Mucosa of stomach (tissue), 1 donor: ENCODE data around the gene CYB5A.
A peak's percentile ranks its signal among the peaks of the same experiment; 100 is the strongest.
"Not testable (repeated sequence)": the region's sequence is repeated elsewhere in the genome, so short reads cannot be mapped to it uniquely, and the experiment has no call there.

Source experiments
- H3K27me3 ChIP-seq: one replicate; pipeline ENCODE4 v1.7.0; 2013; ENCODE audit warnings: mild to moderate bottlenecking, low read length; ENCODE audit not compliant: control insufficient read depth, insufficient read depth
- H3K36me3 ChIP-seq: one replicate; pipeline ENCODE4 v1.7.0; 2013; ENCODE audit warnings: low read length; ENCODE audit not compliant: control insufficient read depth, insufficient read depth
- H3K4me1 ChIP-seq: one replicate; pipeline ENCODE4 v1.7.0; 2013; ENCODE audit warnings: mild to moderate bottlenecking, low read length; ENCODE audit not compliant: control insufficient read depth, insufficient read depth
- H3K4me3 ChIP-seq: one replicate; pipeline ENCODE4 v1.7.0; 2013; ENCODE audit warnings: low read length
- H3K9ac ChIP-seq: one replicate; pipeline ENCODE4 v1.7.0; 2013; ENCODE audit warnings: mild to moderate bottlenecking, low read length, moderate library complexity
- H3K9me3 ChIP-seq: one replicate; pipeline ENCODE4 v1.7.0; 2013; ENCODE audit warnings: mild to moderate bottlenecking, low read length, moderate library complexity; ENCODE audit not compliant: control insufficient read depth
- donor health status: Pancreatic carcinoma.

The CYB5A gene

GRCh38 chr18:74291771-74292540 lies at the start of gene CYB5A:
Gene CYB5A (minus strand): TSS chr18:74291963. CDS start chr18:74291875, 88 bp downstream.
- Histone ChIP-seq H3K4me3 (peak within 1 kb of the TSS; percentile 85), H3K9me3 (no peaks in the 10 kb centered on the region), H3K4me1 (peaks cover 14% of the 10 kb centered on the region), H3K36me3 (no peaks in the 10 kb centered on the region), H3K9ac (peak within 1 kb of the TSS; percentile 71), H3K27me3 (no peaks in the 10 kb centered on the region)

- no peaks in the 10 kb centered on the region for H3K9me3 ChIP-seq
- H3K9ac ChIP-seq = no peak overlapping the region
Observed at GRCh38 chr18:74337912-74338309, 46.1 kb upstream of the CYB5A start.

GRCh38 chr18:74337155-74337911 lies 45.6 kb upstream of the CYB5A start:
- Histone ChIP-seq H3K9me3 (no peaks in the 10 kb centered on the region), H3K4me3 (no peak overlapping the region), H3K27me3 (no peaks in the 10 kb centered on the region)

More at GRCh38 chr18:74337912-74338309, 46.1 kb upstream of the CYB5A start:
- no peak overlapping the region for H3K4me3 ChIP-seq
- no peaks in the 10 kb centered on the region for H3K4me1 ChIP-seq
- no peaks in the 10 kb centered on the region for H3K27me3 ChIP-seq
- no peaks in the 10 kb centered on the region for H3K36me3 ChIP-seq

GRCh38 chr18:74336656-74337055 lies 44.9 kb upstream of the CYB5A start:
- Histone ChIP-seq H3K4me3 (no peak overlapping the region), H3K9ac (no peak overlapping the region), H3K9me3 (no peaks in the 10 kb centered on the region), H3K27me3 (no peaks in the 10 kb centered on the region), H3K36me3 (no peaks in the 10 kb centered on the region), H3K4me1 (no peaks in the 10 kb centered on the region)

More at GRCh38 chr18:74337155-74337911, 45.6 kb upstream of the CYB5A start:
- Histone ChIP-seq H3K9ac (no peak overlapping the region), H3K4me1 (no peaks in the 10 kb centered on the region), H3K36me3 (no peaks in the 10 kb centered on the region)

- H3K36me3 ChIP-seq = no peaks in the 10 kb centered on the region
- H3K27me3 ChIP-seq = no peaks in the 10 kb centered on the region
- H3K9me3 ChIP-seq = no peaks in the 10 kb centered on the region
- H3K9ac ChIP-seq = no peak overlapping the region
- H3K4me1 ChIP-seq = no peaks in the 10 kb centered on the region
- H3K4me3 ChIP-seq = no peak overlapping the region
Observed at GRCh38 chr18:74334242-74334893, 42.6 kb upstream of the CYB5A start.

- no peaks in the 10 kb centered on the region for H3K27me3 ChIP-seq
Observed at GRCh38 chr18:74333091-74333490, 41.3 kb upstream of the CYB5A start.

GRCh38 chr18:74331404-74331803 lies 39.6 kb upstream of the CYB5A start:
- Histone ChIP-seq H3K36me3 (no peaks in the 10 kb centered on the region), H3K27me3 (no peaks in the 10 kb centered on the region), H3K4me1 (no peaks in the 10 kb centered on the region), H3K9me3 (no peaks in the 10 kb centered on the region), H3K9ac (no peak overlapping the region), H3K4me3 (no peak overlapping the region)

More at GRCh38 chr18:74333091-74333490, 41.3 kb upstream of the CYB5A start:
- Histone ChIP-seq H3K4me3 (no peak overlapping the region), H3K4me1 (no peaks in the 10 kb centered on the region), H3K9ac (no peak overlapping the region), H3K36me3 (no peaks in the 10 kb centered on the region), H3K9me3 (no peaks in the 10 kb centered on the region)

- H3K4me1 ChIP-seq = no peaks in the 10 kb centered on the region
- no peaks in the 10 kb centered on the region for H3K27me3 ChIP-seq
Observed at GRCh38 chr18:74329688-74330205, 38.0 kb upstream of the CYB5A start.

GRCh38 chr18:74328206-74328605 lies 36.4 kb upstream of the CYB5A start:
- Histone ChIP-seq H3K9me3 (no peaks in the 10 kb centered on the region), H3K27me3 (no peaks in the 10 kb centered on the region), H3K4me3 (no peak overlapping the region), H3K36me3 (no peaks in the 10 kb centered on the region), H3K9ac (no peak overlapping the region), H3K4me1 (no peaks in the 10 kb centered on the region)

More at GRCh38 chr18:74329688-74330205, 38.0 kb upstream of the CYB5A start:
- H3K9ac ChIP-seq = no peak overlapping the region
- no peaks in the 10 kb centered on the region for H3K9me3 ChIP-seq
- no peaks in the 10 kb centered on the region for H3K36me3 ChIP-seq
- no peak overlapping the region for H3K4me3 ChIP-seq

- H3K36me3 ChIP-seq, H3K9ac ChIP-seq, H3K9me3 ChIP-seq, H3K4me1 ChIP-seq, H3K27me3 ChIP-seq, H3K4me3 ChIP-seq: not testable (repeated sequence)
Observed at GRCh38 chr18:74326791-74327190, 35.0 kb upstream of the CYB5A start.

GRCh38 chr18:74326231-74326630 lies 34.5 kb upstream of the CYB5A start:
- Histone ChIP-seq H3K27me3 (no peaks in the 10 kb centered on the region), H3K36me3 (no peaks in the 10 kb centered on the region), H3K9me3 (no peaks in the 10 kb centered on the region), H3K4me1 (no peaks in the 10 kb centered on the region), H3K4me3 (no peak overlapping the region), H3K9ac (no peak overlapping the region)
